Measurements from ENCODE around the gene ACKR3. TPM values are rescaled to one million over a fixed set of nuclear protein-coding genes. Genes with fewer than 3 reads are reported as not detected.

ACKR3 gene
- total and polyA plus RNA-seq, 4 donors, result 6.8 to 30.2 (median 14.4) TPM

- ATAC-seq (ENCODE audit: insufficient read depth, low FRiP score) (no peak), DNase-seq (no peak)
- TF ChIP-seq, protein P1, sequence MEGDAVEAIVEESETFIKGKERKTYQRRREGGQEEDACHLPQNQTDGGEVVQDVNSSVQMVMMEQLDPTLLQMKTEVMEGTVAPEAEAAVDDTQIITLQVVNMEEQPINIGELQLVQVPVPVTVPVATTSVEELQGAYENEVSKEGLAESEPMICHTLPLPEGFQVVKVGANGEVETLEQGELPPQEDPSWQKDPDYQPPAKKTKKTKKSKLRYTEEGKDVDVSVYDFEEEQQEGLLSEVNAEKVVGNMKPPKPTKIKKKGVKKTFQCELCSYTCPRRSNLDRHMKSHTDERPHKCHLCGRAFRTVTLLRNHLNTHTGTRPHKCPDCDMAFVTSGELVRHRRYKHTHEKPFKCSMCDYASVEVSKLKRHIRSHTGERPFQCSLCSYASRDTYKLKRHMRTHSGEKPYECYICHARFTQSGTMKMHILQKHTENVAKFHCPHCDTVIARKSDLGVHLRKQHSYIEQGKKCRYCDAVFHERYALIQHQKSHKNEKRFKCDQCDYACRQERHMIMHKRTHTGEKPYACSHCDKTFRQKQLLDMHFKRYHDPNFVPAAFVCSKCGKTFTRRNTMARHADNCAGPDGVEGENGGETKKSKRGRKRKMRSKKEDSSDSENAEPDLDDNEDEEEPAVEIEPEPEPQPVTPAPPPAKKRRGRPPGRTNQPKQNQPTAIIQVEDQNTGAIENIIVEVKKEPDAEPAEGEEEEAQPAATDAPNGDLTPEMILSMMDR (IDR thresholded peaks at IDR 0.05; ENCODE audit: control extremely low read depth, extremely low read depth), result no peak
- Histone ChIP-seq H3K4me1 (ENCODE audit: control insufficient read depth in 5 of 5, insufficient read depth in 5 of 5, low read length in 5 of 5) (peaks cover 0 to 30% (median 13%) of the 10 kb centered on the region in 5 donors), H3K36me3 (ENCODE audit: control insufficient read depth in 4 of 4, insufficient read depth in 4 of 4, low read length in 4 of 4) (no peaks in the 10 kb centered on the region), H3K4me3 (no peak overlapping the region), H3K9ac (ENCODE audit: insufficient read depth in 1 of 2, low read length in 2 of 2) (no peak overlapping the region), H3K9me3 (ENCODE audit: control insufficient read depth in 4 of 4, insufficient read depth in 3 of 4, low read length in 3 of 4) (no peaks in the 10 kb centered on the region), H3K27ac (ENCODE audit: low read depth in 1 of 2, low read length in 1 of 2) (no peak overlapping the region), H3K27me3 (ENCODE audit: control insufficient read depth in 3 of 3, insufficient read depth in 3 of 3, low read length in 2 of 3) (peaks cover 0 to 8% (median 0%) of the 10 kb centered on the region in 3 donors)
- 95 to 97% methylated on average over 17 of the region's 17 CpGs for WGBS, 2 donors
Observed at GRCh38 chr2:236565879-236566402, 3.7 kb upstream of the ACKR3 start.

- 71 to 79% methylated on average over 6 of the region's 6 CpGs for WGBS, 2 donors
- no peaks in the 10 kb centered on the region for H3K36me3 ChIP-seq (ENCODE audit: control insufficient read depth in 4 of 4, insufficient read depth in 4 of 4, low read length in 4 of 4)
- H3K27ac ChIP-seq (ENCODE audit: low read depth in 1 of 2, low read length in 1 of 2), result no peak overlapping the region
- no peak overlapping the region for H3K4me3 ChIP-seq
- TF ChIP-seq, protein P1 (IDR thresholded peaks at IDR 0.05; ENCODE audit: control extremely low read depth, extremely low read depth), result no peak
- H3K9ac ChIP-seq (ENCODE audit: insufficient read depth in 1 of 2, low read length in 2 of 2), result no peak overlapping the region
- H3K27me3 ChIP-seq (ENCODE audit: control insufficient read depth in 3 of 3, insufficient read depth in 3 of 3, low read length in 2 of 3), result peaks cover 0 to 8% (median 0%) of the 10 kb centered on the region in 3 donors
- DNase-seq (no peak), ATAC-seq (ENCODE audit: insufficient read depth, low FRiP score) (no peak)
- H3K4me1 ChIP-seq (ENCODE audit: control insufficient read depth in 5 of 5, insufficient read depth in 5 of 5, low read length in 5 of 5), result peaks cover 4 to 36% (median 16%) of the 10 kb centered on the region in 5 donors
- H3K9me3 ChIP-seq (ENCODE audit: control insufficient read depth in 4 of 4, insufficient read depth in 3 of 4, low read length in 3 of 4), result no peaks in the 10 kb centered on the region
Observed at GRCh38 chr2:236566596-236566995, 3.0 kb upstream of the ACKR3 start.

- 6% methylated on average over 49 of the region's 49 CpGs for WGBS, 2 donors
- peak overlapping the region; percentile 60 to 94 for H3K27ac ChIP-seq (ENCODE audit: low read depth in 1 of 2, low read length in 1 of 2)
Observed at GRCh38 chr2:236568068-236568921, 1.3 kb upstream of the ACKR3 start.

More at GRCh38 chr2:236568068-236568921, 1.3 kb upstream of the ACKR3 start:
- DNase-seq (peak; percentile 63 to 67 (median 65)), ATAC-seq (ENCODE audit: insufficient read depth, low FRiP score) (peak; percentile 50)
- H3K4me1 ChIP-seq (ENCODE audit: control insufficient read depth in 5 of 5, insufficient read depth in 5 of 5, low read length in 5 of 5), result peaks cover 6 to 53% (median 16%) of the 10 kb centered on the region in 5 donors
- TF ChIP-seq, protein P1 (IDR thresholded peaks at IDR 0.05; ENCODE audit: control extremely low read depth, extremely low read depth), result no peak
- no peaks in the 10 kb centered on the region for H3K9me3 ChIP-seq (ENCODE audit: control insufficient read depth in 4 of 4, insufficient read depth in 3 of 4, low read length in 3 of 4)
- H3K36me3 ChIP-seq (ENCODE audit: control insufficient read depth in 4 of 4, insufficient read depth in 4 of 4, low read length in 4 of 4), result no peaks in the 10 kb centered on the region
- H3K4me3 ChIP-seq, result peak overlapping the region; percentile 5
- H3K27me3 ChIP-seq (ENCODE audit: control insufficient read depth in 3 of 3, insufficient read depth in 3 of 3, low read length in 2 of 3), result peaks cover 0 to 8% (median 0%) of the 10 kb centered on the region in 3 donors
- H3K9ac ChIP-seq (ENCODE audit: insufficient read depth in 1 of 2, low read length in 2 of 2), result peak overlapping the region in 1 of 2 donors; percentile 67

All from lung (tissue), 12 donors.